SK-N-SH treated with all-trans-retinoic acid at 6 μM for 48 hours (cell line): ENCODE results near the gene GRIN2B.

Source experiments
- ATAC-seq: fragments of 200-7000 bp; cut with Tn5 transposase; 3 replicates; pipeline ENCODE4 v1.9.1; 2020; ENCODE audit warnings: mild to moderate bottlenecking, moderate library complexity
- ARNTL ChIP-seq: fragments of 450-650 bp; formaldehyde crosslinking; IDR thresholded peaks from 2 replicates; pipeline ENCODE4 v1.5.0; 2020; ENCODE audit warnings: low read depth, mild to moderate bottlenecking, moderate library complexity, borderline replicate concordance
- CREB5 ChIP-seq: fragments of 250-450 bp; sonication (Bioruptor Pico); IDR thresholded peaks from 2 replicates; pipeline ENCODE4 v1.5.1; 2020; ENCODE audit warnings: low read depth, mild to moderate bottlenecking, moderate library complexity
- CSDC2 ChIP-seq: fragments of 250-450 bp; sonication (Bioruptor Pico); IDR thresholded peaks from 2 replicates; pipeline ENCODE4 v1.5.0; 2020; ENCODE audit warnings: mild to moderate bottlenecking, moderate library complexity
- ESRRG ChIP-seq: fragments of 250-450 bp; sonication (Bioruptor Pico); IDR thresholded peaks from 2 replicates; pipeline ENCODE4 v1.6.1; 2021; ENCODE audit warnings: mild to moderate bottlenecking
- OSR1 ChIP-seq: fragments of 250-450 bp; sonication (Bioruptor Pico); IDR thresholded peaks from 2 replicates; pipeline ENCODE4 v1.8.0; 2022; ENCODE audit warnings: moderate library complexity, mild to moderate bottlenecking, inconsistent platforms
- PPARA ChIP-seq: fragments of 250-450 bp; sonication (Bioruptor Pico); IDR thresholded peaks from 2 replicates; pipeline ENCODE4 v1.5.0; 2020; ENCODE audit warnings: mild to moderate bottlenecking, borderline replicate concordance
- RARB ChIP-seq: fragments of 250-450 bp; sonication (Bioruptor Pico); IDR thresholded peaks from 2 replicates; pipeline ENCODE4 v1.8.0; 2021; ENCODE audit warnings: mild to moderate bottlenecking, moderate library complexity
- SNAI2 ChIP-seq: fragments of 250-450 bp; sonication (Bioruptor Pico); IDR thresholded peaks from 2 replicates; pipeline ENCODE4 v1.5.0; 2020; ENCODE audit warnings: mild to moderate bottlenecking, moderate library complexity
- TCF4 ChIP-seq: fragments of 250-450 bp; sonication (Bioruptor Pico); IDR thresholded peaks from 2 replicates; pipeline ENCODE4 v1.8.0; 2021; ENCODE audit warnings: mild to moderate bottlenecking, moderate library complexity, borderline replicate concordance
- TOX ChIP-seq: fragments of 250-450 bp; sonication (Bioruptor Pico); IDR thresholded peaks from 2 replicates; pipeline ENCODE4 v1.8.0; 2021; ENCODE audit warnings: mild to moderate bottlenecking, moderate library complexity, borderline replicate concordance
- ZC3H10 ChIP-seq: fragments of 250-450 bp; sonication (Bioruptor Pico); IDR thresholded peaks from 2 replicates; pipeline ENCODE4 v1.5.1; 2021; ENCODE audit warnings: mild to moderate bottlenecking, moderate library complexity
- ZFP30 ChIP-seq: fragments of 450-650 bp; formaldehyde crosslinking; IDR thresholded peaks from 2 replicates; pipeline ENCODE4 v1.5.0; 2022; ENCODE audit warnings: mild to moderate bottlenecking, moderate library complexity
- ZNF565 ChIP-seq: fragments of 450-650 bp; formaldehyde crosslinking; conservative IDR thresholded peaks from 2 replicates; pipeline ENCODE4 v1.5.0; 2020; ENCODE audit warnings: low read depth, mild to moderate bottlenecking, moderate library complexity
- ZNF70 ChIP-seq: fragments of 450-650 bp; formaldehyde crosslinking; IDR thresholded peaks from 2 replicates; pipeline ENCODE4 v1.5.0; 2020; ENCODE audit warnings: mild to moderate bottlenecking, moderate library complexity
- ZNF8 ChIP-seq: fragments of 450-650 bp; formaldehyde crosslinking; IDR thresholded peaks from 2 replicates; pipeline ENCODE4 v1.5.0; 2020; ENCODE audit warnings: mild to moderate bottlenecking, moderate library complexity
- TF ChIP-seq, protein P1 (sequence below): fragments of 250-450 bp; sonication (Bioruptor Pico); IDR thresholded peaks from 2 replicates; pipeline ENCODE4 v1.8.0; 2021; ENCODE audit warnings: low read depth, mild to moderate bottlenecking, moderate library complexity, borderline replicate concordance
- TF ChIP-seq, protein P2 (sequence below): fragments of 250-450 bp; sonication (Bioruptor Pico); IDR thresholded peaks from 2 replicates; pipeline ENCODE4 v1.5.1; 2021; ENCODE audit warnings: mild to moderate bottlenecking, moderate library complexity
- TF ChIP-seq, protein P3 (sequence below): fragments of 250-450 bp; sonication (Bioruptor Pico); IDR thresholded peaks from 2 replicates; pipeline ENCODE4 v1.5.0; 2020; ENCODE audit warnings: mild to moderate bottlenecking, moderate library complexity

GRIN2B gene

DNA sequence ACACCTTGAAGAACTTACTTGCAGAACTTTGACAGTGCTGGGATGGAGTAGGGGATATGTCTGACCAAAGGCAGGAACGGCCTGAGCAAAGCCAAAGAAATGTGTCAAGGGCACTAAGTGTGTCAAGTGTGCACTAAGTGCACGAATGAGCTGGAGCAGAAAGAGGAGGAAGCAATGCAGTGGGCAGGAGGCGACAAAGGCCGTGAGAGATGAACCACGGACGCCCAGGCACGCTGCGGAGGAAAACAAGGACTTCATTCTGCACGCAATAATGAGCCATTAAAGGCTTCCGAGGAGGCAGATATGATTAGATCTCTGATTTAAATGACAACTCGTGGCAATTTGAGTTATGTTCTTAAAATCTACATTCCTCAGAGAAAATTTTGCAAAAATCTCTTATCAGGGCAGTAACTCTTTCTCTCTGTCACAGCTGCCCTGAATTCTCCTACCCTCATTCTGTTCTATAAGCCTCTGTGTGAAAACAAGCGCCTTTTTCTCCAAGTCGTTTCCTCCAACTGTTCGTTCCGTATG, 25.3 kb downstream of the GRIN2B start:
- ATAC-seq = no peak
- TF ChIP-seq ZC3H10 (no peak), CREB5 (no peak), CSDC2 (no peak), TCF4 (CRISPR knock-in tag) (no peak), TOX (CRISPR knock-in tag) (no peak), OSR1 (CRISPR knock-in tag) (no peak), ARNTL (no peak)
- TF ChIP-seq, protein P1, sequence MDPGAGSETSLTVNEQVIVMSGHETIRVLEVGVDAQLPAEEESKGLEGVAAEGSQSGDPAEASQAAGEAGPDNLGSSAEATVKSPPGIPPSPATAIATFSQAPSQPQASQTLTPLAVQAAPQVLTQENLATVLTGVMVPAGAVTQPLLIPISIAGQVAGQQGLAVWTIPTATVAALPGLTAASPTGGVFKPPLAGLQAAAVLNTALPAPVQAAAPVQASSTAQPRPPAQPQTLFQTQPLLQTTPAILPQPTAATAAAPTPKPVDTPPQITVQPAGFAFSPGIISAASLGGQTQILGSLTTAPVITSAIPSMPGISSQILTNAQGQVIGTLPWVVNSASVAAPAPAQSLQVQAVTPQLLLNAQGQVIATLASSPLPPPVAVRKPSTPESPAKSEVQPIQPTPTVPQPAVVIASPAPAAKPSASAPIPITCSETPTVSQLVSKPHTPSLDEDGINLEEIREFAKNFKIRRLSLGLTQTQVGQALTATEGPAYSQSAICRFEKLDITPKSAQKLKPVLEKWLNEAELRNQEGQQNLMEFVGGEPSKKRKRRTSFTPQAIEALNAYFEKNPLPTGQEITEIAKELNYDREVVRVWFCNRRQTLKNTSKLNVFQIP (CRISPR knock-in tag) = no peak
- TF ChIP-seq, protein P2, sequence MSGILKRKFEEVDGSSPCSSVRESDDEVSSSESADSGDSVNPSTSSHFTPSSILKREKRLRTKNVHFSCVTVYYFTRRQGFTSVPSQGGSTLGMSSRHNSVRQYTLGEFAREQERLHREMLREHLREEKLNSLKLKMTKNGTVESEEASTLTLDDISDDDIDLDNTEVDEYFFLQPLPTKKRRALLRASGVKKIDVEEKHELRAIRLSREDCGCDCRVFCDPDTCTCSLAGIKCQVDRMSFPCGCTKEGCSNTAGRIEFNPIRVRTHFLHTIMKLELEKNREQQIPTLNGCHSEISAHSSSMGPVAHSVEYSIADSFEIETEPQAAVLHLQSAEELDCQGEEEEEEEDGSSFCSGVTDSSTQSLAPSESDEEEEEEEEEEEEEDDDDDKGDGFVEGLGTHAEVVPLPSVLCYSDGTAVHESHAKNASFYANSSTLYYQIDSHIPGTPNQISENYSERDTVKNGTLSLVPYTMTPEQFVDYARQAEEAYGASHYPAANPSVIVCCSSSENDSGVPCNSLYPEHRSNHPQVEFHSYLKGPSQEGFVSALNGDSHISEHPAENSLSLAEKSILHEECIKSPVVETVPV = no peak
- TF ChIP-seq, all 23 proteins: peak for 0

- TF ChIP-seq CSDC2 (no peak), ZNF565 (CRISPR knock-in tag) (no peak), PPARA (CRISPR knock-in tag) (no peak), RARB (CRISPR knock-in tag) (no peak), ESRRG (CRISPR knock-in tag) (no peak), TCF4 (CRISPR knock-in tag) (no peak), ZNF8 (no peak), ARNTL (no peak), ZNF70 (no peak), OSR1 (CRISPR knock-in tag) (no peak), ZC3H10 (no peak), SNAI2 (CRISPR knock-in tag) (no peak), CREB5 (no peak), ZFP30 (no peak)
- TF ChIP-seq, protein P1 (CRISPR knock-in tag) = no peak
- TF ChIP-seq, protein P3, sequence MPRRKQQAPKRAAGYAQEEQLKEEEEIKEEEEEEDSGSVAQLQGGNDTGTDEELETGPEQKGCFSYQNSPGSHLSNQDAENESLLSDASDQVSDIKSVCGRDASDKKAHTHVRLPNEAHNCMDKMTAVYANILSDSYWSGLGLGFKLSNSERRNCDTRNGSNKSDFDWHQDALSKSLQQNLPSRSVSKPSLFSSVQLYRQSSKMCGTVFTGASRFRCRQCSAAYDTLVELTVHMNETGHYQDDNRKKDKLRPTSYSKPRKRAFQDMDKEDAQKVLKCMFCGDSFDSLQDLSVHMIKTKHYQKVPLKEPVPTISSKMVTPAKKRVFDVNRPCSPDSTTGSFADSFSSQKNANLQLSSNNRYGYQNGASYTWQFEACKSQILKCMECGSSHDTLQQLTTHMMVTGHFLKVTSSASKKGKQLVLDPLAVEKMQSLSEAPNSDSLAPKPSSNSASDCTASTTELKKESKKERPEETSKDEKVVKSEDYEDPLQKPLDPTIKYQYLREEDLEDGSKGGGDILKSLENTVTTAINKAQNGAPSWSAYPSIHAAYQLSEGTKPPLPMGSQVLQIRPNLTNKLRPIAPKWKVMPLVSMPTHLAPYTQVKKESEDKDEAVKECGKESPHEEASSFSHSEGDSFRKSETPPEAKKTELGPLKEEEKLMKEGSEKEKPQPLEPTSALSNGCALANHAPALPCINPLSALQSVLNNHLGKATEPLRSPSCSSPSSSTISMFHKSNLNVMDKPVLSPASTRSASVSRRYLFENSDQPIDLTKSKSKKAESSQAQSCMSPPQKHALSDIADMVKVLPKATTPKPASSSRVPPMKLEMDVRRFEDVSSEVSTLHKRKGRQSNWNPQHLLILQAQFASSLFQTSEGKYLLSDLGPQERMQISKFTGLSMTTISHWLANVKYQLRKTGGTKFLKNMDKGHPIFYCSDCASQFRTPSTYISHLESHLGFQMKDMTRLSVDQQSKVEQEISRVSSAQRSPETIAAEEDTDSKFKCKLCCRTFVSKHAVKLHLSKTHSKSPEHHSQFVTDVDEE (CRISPR knock-in tag) = no peak
- TF ChIP-seq, protein P2 = no peak
- no peak for ATAC-seq
Measured at GRCh38 chr12:13952096-13952495, 29.3 kb downstream of the GRIN2B start.

- TF ChIP-seq, protein P2 = no peak
- no peak for ATAC-seq
Measured at GRCh38 chr12:13950502-13950901, 30.9 kb downstream of the GRIN2B start.
